GM21390 (cell line): Measurements from ENCODE around the gene PRLR.
"Not testable (repeated sequence)": the region's sequence is repeated elsewhere in the genome, so short reads cannot be mapped to it uniquely, and the experiment has no call there.

Experiments used
- ATAC-seq: cut with Tn5 transposase; IDR thresholded peaks from one replicate; pipeline ENCODE4 v1.9.1; 2021; ENCODE audit not compliant: unreplicated experiment

PRLR gene

GRCh38 chr5:35230038-35230611, at the start of gene PRLR:
Gene PRLR (minus strand): TSS chr5:35230487. CDS start chr5:35089620, 140,867 bp downstream.
- peak; percentile 25 for ATAC-seq

GRCh38 chr5:35274839-35275509, 44.7 kb upstream of the PRLR start:
- ATAC-seq, result no peak

- ATAC-seq, result no peak
These were observed 38.7 kb upstream of the PRLR start for GRCh38 chr5:35269006-35269405.

DNA sequence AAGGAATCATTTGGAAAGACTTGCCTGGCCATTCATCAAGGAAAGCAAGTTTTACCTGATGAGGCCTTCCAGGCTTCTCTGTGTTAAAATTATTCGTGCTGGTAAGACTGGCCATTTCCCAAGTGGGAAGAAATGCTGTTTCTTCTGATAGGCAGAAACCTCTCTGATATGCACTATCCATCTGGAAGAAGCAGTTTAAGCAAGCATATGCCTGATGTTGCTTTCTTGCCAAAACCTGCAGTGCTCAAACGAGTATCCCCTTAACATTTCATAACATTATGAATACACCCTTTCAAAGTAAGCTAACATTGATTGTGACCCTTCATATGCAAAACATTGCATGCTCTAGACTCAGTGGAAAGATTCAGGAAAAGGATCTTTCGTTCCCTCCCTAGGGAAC, 36.0 kb upstream of the PRLR start:
- ATAC-seq, result no peak

DNA sequence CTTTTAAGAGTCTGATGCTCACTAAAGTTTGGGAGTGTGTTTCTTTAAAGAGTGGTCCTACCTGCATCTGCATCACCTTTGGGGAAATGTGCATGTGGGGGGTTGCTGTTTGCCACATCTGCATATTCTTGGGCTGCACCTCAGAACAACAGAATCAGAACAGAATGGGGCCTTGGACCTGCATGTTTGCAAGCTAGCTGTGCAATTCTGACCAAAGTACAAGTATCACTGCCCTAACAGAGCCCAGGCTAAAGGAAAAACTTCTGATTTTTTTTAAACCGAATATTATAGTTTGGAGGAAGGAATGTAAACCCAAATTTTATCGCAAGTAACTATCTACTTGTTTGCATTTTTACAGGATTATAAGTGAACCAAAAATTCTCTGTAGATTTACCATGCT, 34.2 kb upstream of the PRLR start:
- ATAC-seq, result no peak

DNA sequence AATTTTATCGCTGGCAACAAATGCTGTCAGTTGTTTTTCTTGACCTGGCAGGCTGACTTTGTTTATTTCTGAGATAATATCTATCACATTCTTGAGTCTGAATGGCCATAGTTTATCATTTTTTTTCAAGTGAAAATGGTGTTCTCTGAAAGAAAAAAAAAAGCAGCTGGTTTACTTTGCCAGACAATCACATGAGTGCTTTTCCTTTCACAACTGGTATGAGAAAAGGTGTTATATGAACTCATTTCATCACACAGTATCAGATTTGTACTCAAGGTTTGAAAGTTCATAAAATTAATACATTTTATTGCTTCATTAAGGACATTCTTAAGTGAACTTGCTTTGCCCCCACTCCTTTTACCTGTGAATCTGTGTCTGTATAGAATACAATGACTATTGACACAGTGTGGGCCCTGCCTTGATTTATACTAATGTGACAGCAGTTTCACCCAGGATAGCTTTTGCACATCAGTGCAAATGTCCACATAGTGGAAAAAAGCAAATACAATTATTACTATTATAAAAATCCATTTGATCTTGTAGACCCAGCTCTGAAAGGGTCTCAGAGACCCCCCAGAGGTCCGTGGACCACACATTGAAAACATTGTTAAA, 33.1 kb upstream of the PRLR start:
- no peak for ATAC-seq

DNA sequence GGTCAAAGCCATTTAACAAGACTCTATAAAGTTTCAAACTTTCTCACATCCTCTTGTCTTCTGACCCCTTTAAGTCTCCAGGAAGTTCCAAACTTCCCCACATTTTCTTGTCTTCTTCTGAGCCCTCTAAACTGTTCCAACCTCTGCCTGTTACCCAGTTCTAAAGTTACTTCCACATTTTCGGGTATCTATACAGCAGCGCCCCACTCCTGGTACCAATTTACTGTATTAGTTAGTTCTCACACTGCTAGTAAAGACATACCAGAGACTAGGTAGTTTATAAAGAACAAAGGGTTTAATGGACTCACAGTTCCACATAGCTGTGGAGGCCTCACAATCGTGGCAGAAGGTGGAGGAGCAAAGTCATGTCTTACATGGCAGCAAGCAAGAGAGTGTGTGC, 23.3 kb upstream of the PRLR start:
- ATAC-seq, result no peak

DNA sequence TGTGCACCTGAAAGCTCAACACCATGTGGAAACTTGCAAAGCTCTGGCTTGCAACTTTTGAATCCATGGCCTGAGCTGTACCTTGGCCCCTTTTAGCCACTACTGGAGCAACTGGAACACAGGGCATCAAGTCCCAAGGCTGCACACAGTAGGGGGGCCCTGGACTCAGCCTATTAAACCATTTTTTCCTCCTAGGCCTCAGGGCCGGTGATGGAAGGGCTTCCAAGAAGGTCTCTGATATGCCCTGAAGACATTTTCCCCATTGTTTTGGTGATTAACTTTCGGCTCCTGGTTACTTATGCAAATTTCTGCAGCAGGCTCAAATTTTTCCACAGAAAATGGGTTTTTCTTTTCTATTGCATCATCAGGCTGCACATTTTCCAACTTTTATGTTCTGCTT, 22.7 kb upstream of the PRLR start:
- ATAC-seq, result no peak

DNA sequence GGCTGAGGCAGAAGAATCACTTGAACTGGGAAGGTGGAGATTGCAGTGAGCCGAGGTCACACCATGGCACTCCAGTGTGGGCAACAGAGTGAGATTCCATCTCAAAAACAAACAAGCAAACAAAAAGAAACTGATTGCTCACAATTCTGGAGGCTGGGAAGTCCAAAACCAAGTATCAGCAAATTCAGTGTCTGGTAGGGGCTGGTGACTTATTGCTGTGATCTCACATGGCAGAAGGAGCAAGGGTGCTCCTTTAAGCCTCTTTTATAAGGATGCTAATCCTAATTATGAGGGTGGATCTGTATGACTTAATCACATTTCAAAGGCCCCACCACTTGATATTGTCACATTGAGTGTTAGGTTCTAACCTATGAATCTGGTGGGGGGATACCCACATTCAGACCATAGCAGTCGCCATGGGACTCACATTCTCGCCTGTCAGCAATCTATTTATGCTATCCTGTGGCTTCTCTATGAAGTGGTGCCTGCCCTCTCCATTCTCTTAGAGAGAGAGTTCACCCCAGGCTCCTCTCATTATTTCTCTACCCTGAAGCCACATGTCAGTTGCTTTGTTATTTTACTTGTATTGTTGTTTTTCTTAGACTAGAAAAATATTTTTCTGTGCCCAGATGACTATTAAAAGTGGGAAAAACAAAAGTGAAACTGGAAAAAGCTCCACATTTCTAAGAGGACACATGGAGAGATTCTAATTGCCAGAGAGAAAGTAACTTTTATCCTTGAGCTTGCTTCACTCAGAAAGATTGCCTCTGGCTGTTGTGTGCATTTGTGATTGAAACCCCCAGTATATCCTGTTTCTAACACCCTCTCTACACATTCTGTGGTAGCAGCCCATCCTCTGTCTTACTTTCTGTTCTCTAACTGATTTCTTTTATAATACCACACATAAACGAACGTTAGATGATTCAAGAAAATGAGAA, 18.8 kb upstream of the PRLR start:
- ATAC-seq, result no peak

DNA sequence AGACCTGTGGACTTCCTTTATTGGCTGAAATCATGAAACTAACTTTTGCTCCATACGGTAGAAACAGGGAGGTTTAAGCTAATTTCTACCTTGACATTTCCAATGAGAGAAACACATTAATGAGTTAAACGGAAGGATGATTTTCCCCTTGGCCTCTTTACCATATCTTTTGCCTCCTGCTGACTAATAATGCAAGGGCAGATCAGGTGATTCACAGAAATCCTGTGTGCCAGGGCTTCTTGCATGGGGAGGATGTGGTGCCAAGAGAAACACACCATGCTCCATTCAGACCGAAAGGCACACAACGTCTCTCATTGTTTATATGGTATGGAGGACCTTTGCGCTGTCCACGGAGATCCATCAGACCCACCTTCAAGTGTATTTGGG, 17.4 kb upstream of the PRLR start:
- no peak for ATAC-seq

- no peak for ATAC-seq
These were observed 16.8 kb upstream of the PRLR start for GRCh38 chr5:35246900-35247647.

- ATAC-seq, result no peak
These were observed 16.1 kb upstream of the PRLR start for GRCh38 chr5:35246411-35246810.

GRCh38 chr5:35245371-35245770, 15.1 kb upstream of the PRLR start:
- not testable (repeated sequence) for ATAC-seq

DNA sequence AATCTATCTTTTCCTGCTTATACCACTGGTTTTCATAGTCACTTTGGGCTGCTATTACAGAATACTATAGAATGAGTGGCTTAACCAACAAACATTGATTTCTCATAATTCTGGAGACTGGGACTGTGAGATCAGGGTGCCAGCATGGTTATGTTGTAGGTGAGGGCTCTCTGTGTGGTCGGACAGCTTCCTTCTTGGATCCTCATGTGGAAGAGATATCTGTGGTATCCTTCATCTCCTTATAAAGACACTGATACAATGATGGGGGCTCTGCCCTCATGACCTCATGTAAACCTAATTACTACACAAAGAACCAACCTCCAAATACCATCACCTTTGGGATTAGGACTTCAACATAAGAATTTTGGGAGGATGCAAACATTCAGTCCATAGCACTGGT, 13.9 kb upstream of the PRLR start:
- ATAC-seq, result no peak

DNA sequence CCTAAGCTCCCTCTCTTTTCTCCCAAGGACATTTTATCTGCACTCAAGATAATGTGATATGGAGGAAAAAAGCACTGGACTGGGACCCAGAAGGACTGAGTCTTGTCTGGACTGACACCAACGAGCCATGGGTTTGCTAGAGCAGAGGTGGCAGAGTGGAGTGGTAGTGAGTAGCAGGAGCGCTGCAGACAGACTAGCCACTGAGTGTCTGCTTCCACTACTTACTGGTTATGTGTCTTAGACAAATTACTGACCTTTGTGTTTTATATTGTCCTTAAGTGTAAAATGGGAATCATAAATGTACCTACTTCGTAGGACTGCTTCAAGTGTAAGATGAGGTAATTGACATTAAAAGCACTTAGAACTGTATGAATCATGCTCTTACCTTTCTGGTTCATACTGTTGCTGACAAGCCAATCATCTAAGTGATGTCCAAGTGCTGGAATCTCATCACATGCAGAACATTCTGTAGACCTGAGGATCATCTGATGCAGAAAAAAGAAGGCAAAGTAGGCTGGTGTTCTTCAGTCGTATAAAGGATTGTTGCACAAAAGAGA, 12.5 kb upstream of the PRLR start:
- ATAC-seq, result no peak

DNA sequence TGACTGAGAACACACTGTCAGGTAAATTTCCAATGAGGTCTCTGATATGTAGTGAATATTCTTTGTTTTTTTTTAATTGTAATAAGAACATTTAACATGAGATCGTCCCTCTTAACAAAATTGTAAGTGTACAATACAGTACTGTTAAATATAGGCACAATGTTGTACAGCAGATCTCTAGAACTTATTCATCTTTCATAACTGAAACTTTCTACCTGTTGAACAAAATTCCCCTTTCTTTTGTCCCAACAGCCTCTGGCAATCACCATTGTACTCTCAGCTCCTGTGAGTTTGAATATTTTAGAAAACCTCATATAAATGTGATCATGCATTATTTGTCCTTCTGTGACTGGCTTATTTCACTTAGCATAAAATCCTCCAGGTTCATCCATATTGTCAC, 10.6 kb upstream of the PRLR start:
- ATAC-seq, result no peak

DNA sequence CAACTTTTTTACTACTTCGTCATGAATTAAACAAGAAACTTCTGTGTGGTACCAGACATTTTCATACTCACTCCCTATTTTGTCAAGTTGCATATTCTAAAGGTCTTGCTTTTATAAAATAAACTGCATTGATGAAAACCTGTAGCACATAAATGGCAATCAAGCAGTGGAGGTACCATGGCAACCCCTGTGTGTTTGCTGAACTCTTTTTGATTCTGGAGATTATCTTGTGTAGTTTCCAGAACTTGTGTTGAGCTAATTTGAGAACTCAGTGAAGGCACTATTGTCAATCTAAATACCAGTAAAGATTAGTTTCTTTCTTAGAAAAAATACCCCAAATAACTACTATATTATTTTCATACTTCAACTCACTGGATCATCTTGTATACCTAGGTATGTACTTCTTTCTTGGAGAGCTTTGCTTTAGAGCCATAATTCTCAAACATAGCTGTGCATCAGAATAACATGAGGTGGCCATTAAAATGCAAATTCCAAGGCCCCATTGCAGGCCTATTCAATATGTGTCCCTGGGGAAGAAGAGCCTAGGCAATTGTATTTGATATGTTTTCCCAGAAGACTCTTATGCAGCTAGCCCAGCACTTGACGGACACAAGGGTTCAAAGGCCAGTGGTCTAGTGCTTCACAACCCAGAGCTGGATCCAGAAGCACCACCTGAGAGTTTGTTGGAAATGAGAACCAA, 9.8 kb upstream of the PRLR start:
- no peak for ATAC-seq

- no peak for ATAC-seq
These were observed 9.2 kb upstream of the PRLR start for GRCh38 chr5:35239476-35239875.

DNA sequence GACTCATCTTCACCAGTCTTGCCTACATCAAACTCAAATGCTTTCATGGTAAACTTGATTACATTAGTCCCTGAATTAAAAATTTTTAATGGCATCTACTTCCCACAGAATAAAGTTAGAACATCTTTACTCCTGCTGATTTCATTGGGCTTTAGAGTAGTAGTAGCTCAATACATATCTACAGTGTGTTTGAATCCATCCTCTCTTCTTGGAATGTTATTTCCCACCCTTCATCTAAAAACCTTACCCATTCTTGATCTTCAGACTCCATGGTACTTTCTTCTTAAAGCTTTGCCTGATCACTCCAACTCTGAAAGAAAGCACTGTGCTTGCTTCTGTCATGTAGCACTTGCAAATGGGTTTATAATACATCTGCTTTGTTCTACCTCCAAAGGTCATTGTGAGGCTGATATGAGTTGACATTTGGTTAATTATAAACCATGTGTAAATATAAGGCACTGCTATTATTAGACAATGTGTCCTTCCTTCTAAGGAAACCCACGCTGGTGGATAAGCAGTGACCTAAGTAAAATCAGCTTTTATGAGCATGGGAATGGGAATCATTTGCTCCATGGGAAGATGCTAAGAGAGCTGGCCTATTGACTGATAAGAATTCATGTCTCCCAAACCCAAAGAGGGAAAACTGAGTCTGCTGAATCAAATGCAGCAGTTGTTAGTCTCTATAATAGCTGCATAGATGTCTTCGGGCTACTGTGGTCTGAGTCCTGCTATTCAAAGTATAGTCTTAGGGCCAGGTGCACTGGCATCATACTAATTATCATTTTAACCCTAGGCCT, 7.5 kb upstream of the PRLR start:
- peak; percentile 51 for ATAC-seq
